ENCODE measurements around the gene PCSK5. TPM values are rescaled to one million over a fixed set of nuclear protein-coding genes. Genes with fewer than 3 reads are reported as not detected.
"Not testable (repeated sequence)": the region's sequence is repeated elsewhere in the genome, so short reads cannot be mapped to it uniquely, and the experiment has no call there.

Gene PCSK5
- total and polyA plus RNA-seq, 12 donors, result 2.2 to 31.8 (median 8.4) TPM

DNA sequence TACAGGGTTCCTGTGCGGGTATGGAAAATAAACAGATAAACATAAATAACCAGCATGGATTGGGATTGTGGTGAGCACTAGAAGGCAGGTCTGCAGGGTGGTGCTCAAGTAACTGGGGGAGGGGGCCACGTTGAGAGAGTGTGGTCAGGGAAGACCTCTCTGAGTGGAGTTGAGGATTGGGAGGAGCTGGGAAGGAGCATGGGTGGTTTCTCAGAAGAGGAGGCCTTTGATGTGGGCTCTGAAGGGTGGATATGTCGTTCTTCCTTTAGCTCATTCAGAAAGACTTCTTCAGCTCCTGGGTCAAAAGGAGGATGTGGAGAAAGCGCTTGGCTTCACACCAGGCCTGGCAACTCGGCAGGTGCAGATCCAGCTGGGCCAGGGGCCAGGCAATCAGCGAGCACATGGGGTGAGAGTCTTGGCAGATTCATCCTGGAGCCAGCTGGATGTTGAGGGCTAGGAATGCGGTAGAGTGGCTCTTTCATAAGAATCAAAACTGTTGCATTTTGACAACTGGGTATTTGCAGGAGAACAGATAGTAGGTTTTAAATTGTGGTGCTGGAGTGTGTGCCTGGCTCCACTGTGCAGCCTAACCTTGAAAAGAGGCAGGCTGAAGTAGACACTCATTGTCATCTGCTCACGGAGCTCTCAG lies 71.7 kb downstream of the PCSK5 start:
- Histone ChIP-seq H3K27ac (no peak overlapping the region), H3K4me3 (no peak overlapping the region), H3K4me1 (replicated peaks in 1 of 2) (peaks cover 0 to 6% of the 10 kb centered on the region in 2 donors), H3K27me3 (no peaks in the 10 kb centered on the region), H3K36me3 (replicated peaks in 1 of 2) (no peaks in the 10 kb centered on the region), H3K9me3 (replicated peaks in 1 of 3) (no peaks in the 10 kb centered on the region)
- intact Hi-C loops (cut with DNase I), result no loop called here
- WGBS, 4 donors, result 70 to 84% (median 78%) methylated on average over 8 of the region's 8 CpGs
- DNase-seq, result no peak
- TF ChIP-seq, protein P1, sequence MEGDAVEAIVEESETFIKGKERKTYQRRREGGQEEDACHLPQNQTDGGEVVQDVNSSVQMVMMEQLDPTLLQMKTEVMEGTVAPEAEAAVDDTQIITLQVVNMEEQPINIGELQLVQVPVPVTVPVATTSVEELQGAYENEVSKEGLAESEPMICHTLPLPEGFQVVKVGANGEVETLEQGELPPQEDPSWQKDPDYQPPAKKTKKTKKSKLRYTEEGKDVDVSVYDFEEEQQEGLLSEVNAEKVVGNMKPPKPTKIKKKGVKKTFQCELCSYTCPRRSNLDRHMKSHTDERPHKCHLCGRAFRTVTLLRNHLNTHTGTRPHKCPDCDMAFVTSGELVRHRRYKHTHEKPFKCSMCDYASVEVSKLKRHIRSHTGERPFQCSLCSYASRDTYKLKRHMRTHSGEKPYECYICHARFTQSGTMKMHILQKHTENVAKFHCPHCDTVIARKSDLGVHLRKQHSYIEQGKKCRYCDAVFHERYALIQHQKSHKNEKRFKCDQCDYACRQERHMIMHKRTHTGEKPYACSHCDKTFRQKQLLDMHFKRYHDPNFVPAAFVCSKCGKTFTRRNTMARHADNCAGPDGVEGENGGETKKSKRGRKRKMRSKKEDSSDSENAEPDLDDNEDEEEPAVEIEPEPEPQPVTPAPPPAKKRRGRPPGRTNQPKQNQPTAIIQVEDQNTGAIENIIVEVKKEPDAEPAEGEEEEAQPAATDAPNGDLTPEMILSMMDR (IDR thresholded peaks at IDR 0.05), result no peak
- no peak for TF ChIP-seq POLR2A (IDR thresholded peaks at IDR 0.05)

DNA sequence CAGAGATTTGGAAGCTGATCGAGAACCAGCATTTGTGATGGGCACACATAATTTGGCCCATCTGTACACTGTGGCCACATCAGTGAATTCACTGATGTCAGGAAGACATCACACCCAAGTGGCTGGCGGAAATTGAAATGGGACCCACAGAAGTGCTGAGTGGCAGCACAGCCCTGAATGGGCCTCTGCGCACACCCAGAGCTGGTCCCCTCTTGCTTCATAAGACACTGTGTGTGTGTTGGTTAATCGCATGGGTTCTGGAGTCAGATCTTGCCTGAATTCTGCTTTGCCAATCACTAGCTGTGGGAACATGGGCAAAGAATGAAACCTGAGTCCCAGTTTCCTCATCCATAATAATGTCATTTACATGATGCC lies 72.2 kb downstream of the PCSK5 start:
- TF ChIP-seq, protein P1 (IDR thresholded peaks at IDR 0.05), result no peak
- Histone ChIP-seq H3K4me3 (no peak overlapping the region), H3K36me3 (replicated peaks in 1 of 2) (no peaks in the 10 kb centered on the region), H3K27ac (no peak overlapping the region), H3K4me1 (replicated peaks in 1 of 2) (peaks cover 0 to 6% of the 10 kb centered on the region in 2 donors), H3K9me3 (replicated peaks in 1 of 3) (no peaks in the 10 kb centered on the region), H3K27me3 (no peaks in the 10 kb centered on the region)
- 83 to 98% (median 91%) methylated on average over 2 to 4 of the region's 4 CpGs for WGBS, 4 donors
- intact Hi-C loops (cut with DNase I), result no loop called here
- DNase-seq, result no peak

DNA sequence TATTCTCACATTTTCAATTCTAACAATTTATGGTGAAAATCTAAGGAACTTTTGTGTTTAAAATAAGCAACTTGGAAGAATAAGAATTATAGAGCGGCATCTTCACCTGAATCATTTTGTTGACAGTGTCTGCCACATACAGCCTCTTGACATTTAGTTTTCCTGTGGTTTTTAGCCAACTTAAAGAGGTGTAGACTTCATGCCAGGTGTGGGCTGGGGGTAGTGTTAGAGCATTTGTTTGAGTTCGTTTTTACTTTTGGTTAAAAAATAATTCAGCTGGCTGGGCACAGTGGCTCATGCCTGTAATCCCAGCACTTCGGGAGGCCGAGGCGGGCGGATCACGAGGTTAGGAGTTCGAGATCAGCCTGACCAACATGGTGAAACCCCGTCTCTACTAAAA lies 72.8 kb downstream of the PCSK5 start:
- H3K27me3 ChIP-seq; H3K27ac ChIP-seq; DNase-seq; H3K4me1 ChIP-seq (replicated peaks in 1 of 2); intact Hi-C loops (cut with DNase I); H3K4me3 ChIP-seq; H3K9me3 ChIP-seq (replicated peaks in 1 of 3); H3K36me3 ChIP-seq (replicated peaks in 1 of 2): not testable (repeated sequence)
- WGBS, 4 donors, result 93 to 96% (median 95%) methylated on average over 9 of the region's 9 CpGs

DNA sequence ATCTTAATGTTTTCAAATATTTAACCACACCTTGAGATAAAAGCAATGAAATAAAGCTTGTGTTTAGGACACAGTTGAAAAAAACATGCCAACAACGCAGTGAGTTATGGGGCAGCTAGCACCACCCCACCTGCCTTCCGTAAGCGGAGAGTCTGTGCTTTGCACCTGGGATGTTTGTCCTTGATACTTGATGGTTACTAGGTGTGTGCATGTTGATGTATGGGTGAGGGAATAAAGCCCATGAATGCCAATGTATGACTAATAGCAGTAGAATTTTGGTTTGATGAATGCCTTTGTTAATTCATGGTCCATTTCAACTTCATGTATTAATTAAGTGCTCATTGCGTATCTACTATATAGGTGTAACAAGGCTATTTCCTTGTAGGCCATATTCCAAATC lies 74.0 kb downstream of the PCSK5 start:
- TF ChIP-seq, protein P1 (IDR thresholded peaks at IDR 0.05), result no peak
- TF ChIP-seq POLR2A (IDR thresholded peaks at IDR 0.05), result no peak
- no peak overlapping the region for H3K4me3 ChIP-seq
- DNase-seq, result no peak
- H3K4me1 ChIP-seq (replicated peaks in 1 of 2), result peaks cover 0 to 6% of the 10 kb centered on the region in 2 donors
- no peak overlapping the region for H3K27ac ChIP-seq
- no peaks in the 10 kb centered on the region for H3K36me3 ChIP-seq (replicated peaks in 1 of 2)
- no peaks in the 10 kb centered on the region for H3K9me3 ChIP-seq (replicated peaks in 1 of 3)
- H3K27me3 ChIP-seq, result no peaks in the 10 kb centered on the region
- WGBS, 4 donors, result 94 to 99% (median 96%) methylated on average over 4 of the region's 4 CpGs
- intact Hi-C loops (cut with DNase I), result no loop called here

DNA sequence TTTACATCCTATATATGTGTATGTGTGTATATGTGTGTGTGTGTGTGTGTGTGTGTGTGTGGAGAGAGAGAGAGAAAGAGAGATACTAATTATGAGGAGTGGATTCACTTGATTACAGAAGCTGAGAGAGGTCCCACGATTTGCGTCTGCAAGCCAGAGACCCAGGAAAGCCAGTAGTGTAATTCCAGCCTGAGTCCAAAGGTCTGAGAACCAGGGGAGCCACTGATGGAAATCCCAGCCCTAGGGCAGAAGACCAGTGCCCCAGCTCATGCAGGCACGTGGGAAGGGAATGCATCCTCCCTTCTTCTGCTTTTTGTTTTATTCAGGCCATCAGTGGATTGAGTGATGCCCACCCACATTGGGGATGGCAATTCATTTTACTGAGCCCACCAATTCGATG lies 74.8 kb downstream of the PCSK5 start:
- WGBS, 4 donors, result 91 to 95% (median 93%) methylated on average over 4 of the region's 4 CpGs
- H3K36me3 ChIP-seq (replicated peaks in 1 of 2), result no peaks in the 10 kb centered on the region
- no peak for DNase-seq
- no peak for TF ChIP-seq POLR2A (IDR thresholded peaks at IDR 0.05)
- TF ChIP-seq, protein P1 (IDR thresholded peaks at IDR 0.05), result no peak
- H3K27me3 ChIP-seq, result no peaks in the 10 kb centered on the region
- intact Hi-C loops (cut with DNase I), result no loop called here
- peaks cover 2 to 6% of the 10 kb centered on the region in 2 donors for H3K4me1 ChIP-seq (replicated peaks in 1 of 2)
- H3K4me3 ChIP-seq, result no peak overlapping the region
- H3K9me3 ChIP-seq (replicated peaks in 1 of 3), result no peaks in the 10 kb centered on the region
- no peak overlapping the region for H3K27ac ChIP-seq

All from adrenal gland (tissue), 12 donors.